Stimulated activated CD4-positive, alpha-beta T cell treated with anti-CD3 and anti-CD28 coated beads, Interleukin-2, amount 100 ng/mL, for 4 hours (primary cell): ENCODE data around the gene RGS4.

ENCODE experiments used
- DNase-seq: peaks from one replicate; pipeline ENCODE4 v3.0.0-alpha.2; 2020; ENCODE audit warnings: low read depth

The RGS4 gene

GRCh38 chr1:163069142-163069541 lies at the start of gene RGS4:
RGS4 (plus strand) TSS chr1:163069361; CDS start chr1:163069485, 124 bp downstream.
- DNase-seq, result no peak

GRCh38 chr1:163022129-163022528 lies 47.0 kb upstream of the RGS4 start:
- DNase-seq, result no peak

- no peak for DNase-seq
These were observed 41.6 kb upstream of the RGS4 start for GRCh38 chr1:163027610-163028009.

GRCh38 chr1:163029901-163030300 lies 39.3 kb upstream of the RGS4 start:
- no peak for DNase-seq

GRCh38 chr1:163035446-163036249 lies 33.5 kb upstream of the RGS4 start:
- DNase-seq, result no peak

GRCh38 chr1:163036671-163037070 lies 32.5 kb upstream of the RGS4 start:
- no peak for DNase-seq

- DNase-seq, result no peak
These were observed 30.0 kb upstream of the RGS4 start for GRCh38 chr1:163038928-163039706.

GRCh38 chr1:163039707-163040093 lies 29.5 kb upstream of the RGS4 start:
- no peak for DNase-seq

GRCh38 chr1:163046071-163046470 lies 23.1 kb upstream of the RGS4 start:
- DNase-seq, result no peak

- no peak for DNase-seq
These were observed 21.1 kb upstream of the RGS4 start for GRCh38 chr1:163047951-163048659.

GRCh38 chr1:163048869-163049268 lies 20.3 kb upstream of the RGS4 start:
- no peak for DNase-seq

GRCh38 chr1:163049296-163049695 lies 19.9 kb upstream of the RGS4 start:
- DNase-seq, result no peak

GRCh38 chr1:163050496-163050895 lies 18.7 kb upstream of the RGS4 start:
- no peak for DNase-seq

GRCh38 chr1:163054181-163054591 lies 15.0 kb upstream of the RGS4 start:
- DNase-seq, result no peak

- no peak for DNase-seq
These were observed 14.2 kb upstream of the RGS4 start for GRCh38 chr1:163055005-163055404.

- no peak for DNase-seq
These were observed 13.6 kb upstream of the RGS4 start for GRCh38 chr1:163055531-163055930.

- no peak for DNase-seq
These were observed 12.3 kb upstream of the RGS4 start for GRCh38 chr1:163056831-163057230.

- DNase-seq, result no peak
These were observed 8.7 kb upstream of the RGS4 start for GRCh38 chr1:163060343-163061007.

GRCh38 chr1:163063143-163063542 lies 6.0 kb upstream of the RGS4 start:
- no peak for DNase-seq

- DNase-seq, result no peak
These were observed 5.6 kb upstream of the RGS4 start for GRCh38 chr1:163063610-163064009.

GRCh38 chr1:163066168-163066567 lies 3.0 kb upstream of the RGS4 start:
- no peak for DNase-seq

- no peak for DNase-seq
These were observed 2.5 kb upstream of the RGS4 start for GRCh38 chr1:163066686-163067085.
